ENCODE results near the gene ACOT13.
"Not testable (repeated sequence)": the region's sequence is repeated elsewhere in the genome, so short reads cannot be mapped to it uniquely, and the experiment has no call there.

ACOT13 gene

DNA sequence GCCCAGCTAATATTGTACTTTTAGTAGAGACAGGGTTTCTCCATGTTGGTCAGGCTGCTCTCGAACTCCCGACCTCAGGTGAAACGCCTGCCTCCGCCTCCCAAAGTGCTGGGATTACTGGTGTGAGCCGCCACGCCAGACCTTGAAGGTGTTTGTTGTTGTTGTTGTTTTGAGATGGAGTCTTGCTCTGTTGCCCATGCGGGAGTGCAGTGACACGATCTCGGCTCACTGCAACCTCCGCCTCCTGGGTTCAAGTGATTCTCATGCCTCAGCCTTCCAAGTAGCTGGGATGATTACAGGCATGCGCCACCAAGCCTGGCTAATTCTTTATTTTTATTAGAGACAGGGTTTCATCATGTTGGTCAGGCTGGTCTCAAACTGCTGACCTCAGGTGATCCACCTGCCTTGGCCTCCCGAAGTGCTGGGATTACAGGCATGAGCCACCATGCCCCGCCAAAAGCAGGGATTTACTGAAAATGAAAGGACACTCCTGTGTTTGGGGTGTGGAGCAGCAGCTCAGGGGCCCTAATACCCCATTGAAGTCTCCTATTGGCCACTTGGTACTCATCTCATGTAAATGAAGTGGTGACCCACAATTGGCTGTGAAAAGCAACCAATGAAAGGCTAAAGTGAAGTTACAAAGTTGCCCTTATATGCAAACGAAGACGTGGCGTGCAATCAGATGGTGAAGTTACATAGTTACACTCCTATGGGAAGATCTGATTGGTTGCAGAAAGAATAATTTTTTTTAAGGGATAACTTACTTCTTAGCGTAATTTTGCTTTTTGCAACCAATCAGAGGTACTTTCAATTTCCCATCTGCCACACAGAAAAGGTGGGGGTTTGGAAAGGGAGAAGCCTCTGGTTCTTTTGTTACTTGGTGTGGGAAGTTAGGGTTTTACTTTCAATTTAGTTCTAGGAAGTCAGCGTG, 1.5 kb downstream of the ACOT13 start:
- H3K23ac ChIP-seq (ENCODE audit: low read length); H3K9ac ChIP-seq (ENCODE audit: low read length); DNase-seq; H4K5ac ChIP-seq (ENCODE audit: low read length); H3K27ac ChIP-seq (ENCODE audit: low read depth, low read length); H3K4me2 ChIP-seq (ENCODE audit: low read length); H3K4me3 ChIP-seq (ENCODE audit: low read length); H3K4me1 ChIP-seq (ENCODE audit: control insufficient read depth, low read depth, low read length); H2BK15ac ChIP-seq (replicated peaks; ENCODE audit: low read depth); H3K56ac ChIP-seq (ENCODE audit: low read length); H3K18ac ChIP-seq (ENCODE audit: low read length); H2AK5ac ChIP-seq (ENCODE audit: low read length); H3K79me1 ChIP-seq (ENCODE audit: low read length); H3K36me3 ChIP-seq (ENCODE audit: control insufficient read depth, insufficient read depth, low read length); H4K8ac ChIP-seq (ENCODE audit: low read depth, low read length); H3K27me3 ChIP-seq (ENCODE audit: insufficient read depth, low read length, poor library complexity); H2BK120ac ChIP-seq (ENCODE audit: low read depth, low read length); H3K4ac ChIP-seq (ENCODE audit: low read depth, low read length); H2BK5ac ChIP-seq (ENCODE audit: low read length): not testable (repeated sequence)
- H3K79me2 ChIP-seq (ENCODE audit: control insufficient read depth, insufficient read depth, low read length): peaks cover 15% of the 10 kb centered on the region
- WGBS (ENCODE audit: extremely low coverage, insufficient coverage, low lambda C conversion rate): no CpG with 5 or more reads among the region's 18 CpGs

DNA sequence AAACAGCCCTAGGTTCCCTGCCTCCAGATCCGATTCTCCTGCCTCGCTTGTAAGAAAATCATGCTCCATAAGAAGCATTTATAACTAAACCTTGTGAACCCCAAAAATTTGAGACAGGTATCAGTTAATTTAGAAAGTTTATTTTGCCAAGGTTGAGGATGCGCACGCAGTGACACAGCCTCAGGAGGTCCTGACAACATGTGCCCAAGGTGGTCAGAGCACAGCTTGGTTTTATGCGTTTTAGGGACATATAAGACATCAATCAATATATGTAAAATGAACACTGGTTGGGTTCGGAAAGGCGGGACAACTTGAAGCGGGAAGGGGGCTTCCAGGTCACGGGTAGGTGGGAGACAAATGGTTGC, 2.1 kb downstream of the ACOT13 start:
- Histone ChIP-seq H2BK120ac (ENCODE audit: low read depth, low read length) (no peak overlapping the region), H3K4me1 (ENCODE audit: control insufficient read depth, low read depth, low read length) (no peaks in the 10 kb centered on the region), H3K4ac (ENCODE audit: low read depth, low read length) (no peak overlapping the region), H3K4me2 (ENCODE audit: low read length) (no peak overlapping the region), H3K56ac (ENCODE audit: low read length) (no peak overlapping the region), H3K27ac (ENCODE audit: low read depth, low read length) (no peak overlapping the region), H3K23ac (ENCODE audit: low read length) (no peak overlapping the region), H3K79me2 (ENCODE audit: control insufficient read depth, insufficient read depth, low read length) (peaks cover 12% of the 10 kb centered on the region), H2AK5ac (ENCODE audit: low read length) (no peak overlapping the region), H2BK5ac (ENCODE audit: low read length) (no peak overlapping the region), H3K36me3 (ENCODE audit: control insufficient read depth, insufficient read depth, low read length) (no peaks in the 10 kb centered on the region), H3K79me1 (ENCODE audit: low read length) (no peaks in the 10 kb centered on the region), H3K4me3 (ENCODE audit: low read length) (no peak overlapping the region), H4K5ac (ENCODE audit: low read length) (no peak overlapping the region), H4K8ac (ENCODE audit: low read depth, low read length) (no peak overlapping the region), H3K27me3 (ENCODE audit: insufficient read depth, low read length, poor library complexity) (no peaks in the 10 kb centered on the region), H3K9ac (ENCODE audit: low read length) (no peak overlapping the region), H3K18ac (ENCODE audit: low read length) (no peak overlapping the region), H2BK15ac (replicated peaks; ENCODE audit: low read depth) (no peak overlapping the region)
- WGBS (ENCODE audit: extremely low coverage, insufficient coverage, low lambda C conversion rate): no CpG with 5 or more reads among the region's 9 CpGs
- no peak for DNase-seq

DNA sequence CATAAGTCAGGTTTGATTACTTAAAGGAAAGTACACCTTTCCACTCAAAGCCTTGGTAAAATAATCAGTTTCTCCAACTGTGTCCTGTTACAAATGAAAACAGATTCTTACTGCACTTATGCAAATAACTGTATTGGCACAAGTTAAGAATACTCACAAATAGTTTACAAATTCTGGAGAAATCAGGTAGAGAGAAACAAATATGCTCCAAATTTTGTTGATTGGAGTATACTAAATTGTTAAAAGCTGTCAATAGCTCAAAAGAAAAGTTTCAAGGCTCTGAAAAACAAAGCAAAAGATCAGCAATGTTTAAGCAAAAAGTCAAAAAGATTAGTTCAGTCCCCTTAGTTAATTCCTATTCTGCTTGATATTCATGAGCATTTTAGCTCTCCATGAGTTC, 3.6 kb downstream of the ACOT13 start:
- not testable (repeated sequence) for H3K23ac ChIP-seq (ENCODE audit: low read length); H3K9ac ChIP-seq (ENCODE audit: low read length); H2BK5ac ChIP-seq (ENCODE audit: low read length); H3K18ac ChIP-seq (ENCODE audit: low read length); H2BK120ac ChIP-seq (ENCODE audit: low read depth, low read length); H3K27me3 ChIP-seq (ENCODE audit: insufficient read depth, low read length, poor library complexity); H3K79me1 ChIP-seq (ENCODE audit: low read length); H3K4me3 ChIP-seq (ENCODE audit: low read length); H3K4me2 ChIP-seq (ENCODE audit: low read length); H2AK5ac ChIP-seq (ENCODE audit: low read length); H3K36me3 ChIP-seq (ENCODE audit: control insufficient read depth, insufficient read depth, low read length); H3K4me1 ChIP-seq (ENCODE audit: control insufficient read depth, low read depth, low read length); H3K79me2 ChIP-seq (ENCODE audit: control insufficient read depth, insufficient read depth, low read length); H3K27ac ChIP-seq (ENCODE audit: low read depth, low read length); H2BK15ac ChIP-seq (replicated peaks; ENCODE audit: low read depth); H3K4ac ChIP-seq (ENCODE audit: low read depth, low read length); H4K8ac ChIP-seq (ENCODE audit: low read depth, low read length); H3K56ac ChIP-seq (ENCODE audit: low read length); H4K5ac ChIP-seq (ENCODE audit: low read length)
- DNase-seq: peak; percentile 28

DNA sequence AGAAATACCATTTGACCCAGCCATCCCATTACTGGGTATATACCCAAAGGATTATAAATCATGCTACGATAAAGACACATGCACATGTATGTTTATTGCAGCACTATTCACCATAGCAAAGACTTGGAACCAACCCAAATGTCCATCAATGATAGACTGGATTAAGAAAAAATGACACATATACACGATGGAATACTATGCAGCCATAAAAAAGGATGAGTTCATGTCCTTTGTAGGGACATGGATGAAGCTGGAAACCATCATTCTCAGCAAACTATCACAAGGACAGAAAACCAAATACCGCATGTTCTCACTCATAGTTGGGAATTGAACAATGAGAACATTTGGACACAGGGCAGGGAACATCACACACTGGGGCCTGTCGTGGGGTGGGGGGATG, 4.2 kb downstream of the ACOT13 start:
- not testable (repeated sequence) for H3K4me3 ChIP-seq (ENCODE audit: low read length); H3K79me1 ChIP-seq (ENCODE audit: low read length); H4K8ac ChIP-seq (ENCODE audit: low read depth, low read length); H3K36me3 ChIP-seq (ENCODE audit: control insufficient read depth, insufficient read depth, low read length); H4K5ac ChIP-seq (ENCODE audit: low read length); H2BK120ac ChIP-seq (ENCODE audit: low read depth, low read length); H2BK5ac ChIP-seq (ENCODE audit: low read length); H3K9ac ChIP-seq (ENCODE audit: low read length); H3K4me1 ChIP-seq (ENCODE audit: control insufficient read depth, low read depth, low read length); H3K4me2 ChIP-seq (ENCODE audit: low read length); H3K27ac ChIP-seq (ENCODE audit: low read depth, low read length); H3K27me3 ChIP-seq (ENCODE audit: insufficient read depth, low read length, poor library complexity); H2AK5ac ChIP-seq (ENCODE audit: low read length); H3K56ac ChIP-seq (ENCODE audit: low read length); H3K18ac ChIP-seq (ENCODE audit: low read length); H3K23ac ChIP-seq (ENCODE audit: low read length); H3K4ac ChIP-seq (ENCODE audit: low read depth, low read length); DNase-seq; H3K79me2 ChIP-seq (ENCODE audit: control insufficient read depth, insufficient read depth, low read length); H2BK15ac ChIP-seq (replicated peaks; ENCODE audit: low read depth)
- WGBS (ENCODE audit: extremely low coverage, insufficient coverage, low lambda C conversion rate): no CpG with 5 or more reads among the region's 4 CpGs

DNA sequence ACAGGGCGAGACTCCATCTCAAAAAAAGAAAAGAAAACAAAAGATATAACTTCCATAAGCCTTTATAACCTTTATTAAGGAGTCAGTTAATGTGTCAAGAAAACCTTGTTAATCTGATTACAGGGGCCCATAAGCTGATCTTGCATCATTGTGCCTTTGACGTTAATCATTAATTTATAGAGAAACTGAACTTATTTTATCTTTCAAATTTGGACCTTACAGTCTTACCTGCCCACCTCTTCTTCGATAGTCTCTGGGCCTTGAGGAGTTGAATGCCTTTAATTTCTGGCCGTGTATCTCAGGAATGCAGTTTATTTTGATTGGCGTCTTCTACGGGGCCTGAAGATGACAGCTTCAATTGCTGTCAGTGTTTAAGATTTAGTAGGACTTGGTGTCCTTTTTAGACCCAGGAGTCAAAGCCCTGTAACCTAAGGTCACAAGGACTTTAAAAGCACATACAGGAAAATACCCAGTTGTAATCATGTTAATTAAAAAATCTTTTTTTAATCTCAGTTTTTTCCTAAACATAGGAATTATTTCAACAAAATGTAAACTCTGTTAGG, 5.8 kb downstream of the ACOT13 start:
- H3K18ac ChIP-seq (ENCODE audit: low read length): no peak overlapping the region
- no peak overlapping the region for H4K5ac ChIP-seq (ENCODE audit: low read length)
- no peak overlapping the region for H2BK15ac ChIP-seq (replicated peaks; ENCODE audit: low read depth)
- no peak overlapping the region for H3K4me2 ChIP-seq (ENCODE audit: low read length)
- H3K4me3 ChIP-seq (ENCODE audit: low read length): no peak overlapping the region
- no peak overlapping the region for H3K9ac ChIP-seq (ENCODE audit: low read length)
- no peak overlapping the region for H3K56ac ChIP-seq (ENCODE audit: low read length)
- no peak overlapping the region for H2BK120ac ChIP-seq (ENCODE audit: low read depth, low read length)
- H3K4me1 ChIP-seq (ENCODE audit: control insufficient read depth, low read depth, low read length): no peaks in the 10 kb centered on the region
- no peaks in the 10 kb centered on the region for H3K27me3 ChIP-seq (ENCODE audit: insufficient read depth, low read length, poor library complexity)
- no peak for DNase-seq
- WGBS (ENCODE audit: extremely low coverage, insufficient coverage, low lambda C conversion rate): no CpG with 5 or more reads among the region's 6 CpGs
- no peaks in the 10 kb centered on the region for H3K79me2 ChIP-seq (ENCODE audit: control insufficient read depth, insufficient read depth, low read length)
- H4K8ac ChIP-seq (ENCODE audit: low read depth, low read length): no peak overlapping the region
- H3K36me3 ChIP-seq (ENCODE audit: control insufficient read depth, insufficient read depth, low read length): no peaks in the 10 kb centered on the region
- no peak overlapping the region for H2BK5ac ChIP-seq (ENCODE audit: low read length)
- H2AK5ac ChIP-seq (ENCODE audit: low read length): no peak overlapping the region
- no peaks in the 10 kb centered on the region for H3K79me1 ChIP-seq (ENCODE audit: low read length)
- H3K23ac ChIP-seq (ENCODE audit: low read length): no peak overlapping the region
- no peak overlapping the region for H3K4ac ChIP-seq (ENCODE audit: low read depth, low read length)
- no peak overlapping the region for H3K27ac ChIP-seq (ENCODE audit: low read depth, low read length)

DNA sequence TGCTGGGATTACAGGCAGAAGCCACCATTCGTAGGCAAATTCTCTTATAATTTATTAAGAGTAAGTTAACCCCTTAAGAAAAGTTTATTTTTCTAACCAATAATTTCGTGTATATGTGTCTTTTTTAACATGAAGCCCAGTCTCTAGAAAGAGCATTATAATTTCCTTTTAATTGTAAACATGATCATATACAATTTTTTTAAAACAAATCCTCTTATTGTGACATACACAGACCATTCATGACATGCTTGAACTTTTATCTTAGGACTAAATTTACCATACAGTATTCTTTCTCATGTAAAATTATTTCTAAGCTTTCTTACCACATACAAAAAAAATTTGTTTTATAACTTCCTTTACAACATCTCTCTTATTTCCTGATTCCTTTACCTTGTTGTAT, 6.7 kb downstream of the ACOT13 start:
- H4K5ac ChIP-seq (ENCODE audit: low read length): no peak overlapping the region
- peak; percentile 45 for DNase-seq
- no peak overlapping the region for H3K4me2 ChIP-seq (ENCODE audit: low read length)
- no peaks in the 10 kb centered on the region for H3K79me1 ChIP-seq (ENCODE audit: low read length)
- no peaks in the 10 kb centered on the region for H3K36me3 ChIP-seq (ENCODE audit: control insufficient read depth, insufficient read depth, low read length)
- H3K56ac ChIP-seq (ENCODE audit: low read length): no peak overlapping the region
- H2AK5ac ChIP-seq (ENCODE audit: low read length): no peak overlapping the region
- H4K8ac ChIP-seq (ENCODE audit: low read depth, low read length): no peak overlapping the region
- H2BK5ac ChIP-seq (ENCODE audit: low read length): no peak overlapping the region
- no CpG with 5 or more reads among the region's 2 CpGs for WGBS (ENCODE audit: extremely low coverage, insufficient coverage, low lambda C conversion rate)
- H3K79me2 ChIP-seq (ENCODE audit: control insufficient read depth, insufficient read depth, low read length): no peaks in the 10 kb centered on the region
- H3K23ac ChIP-seq (ENCODE audit: low read length): no peak overlapping the region
- no peaks in the 10 kb centered on the region for H3K4me1 ChIP-seq (ENCODE audit: control insufficient read depth, low read depth, low read length)
- no peak overlapping the region for H3K4me3 ChIP-seq (ENCODE audit: low read length)
- H3K4ac ChIP-seq (ENCODE audit: low read depth, low read length): no peak overlapping the region
- no peak overlapping the region for H2BK120ac ChIP-seq (ENCODE audit: low read depth, low read length)
- H3K27ac ChIP-seq (ENCODE audit: low read depth, low read length): no peak overlapping the region
- H3K18ac ChIP-seq (ENCODE audit: low read length): no peak overlapping the region
- no peak overlapping the region for H3K9ac ChIP-seq (ENCODE audit: low read length)
- H2BK15ac ChIP-seq (replicated peaks; ENCODE audit: low read depth): no peak overlapping the region
- no peaks in the 10 kb centered on the region for H3K27me3 ChIP-seq (ENCODE audit: insufficient read depth, low read length, poor library complexity)
